Sigmoid colon (tissue), 4 donors: ENCODE results near the gene ZNF594.

Source experiments
- CTCF ChIP-seq, 4 experiments: fragments of 450-650 bp in 3 of 4; fragments of 200-600 bp in 1 of 4; IDR thresholded peaks; one replicate each; pipeline ENCODE4 v1.5.1; 2016 to 2019; ENCODE audit warnings: antibody characterized with exemption in 4 of 4, mild to moderate bottlenecking in 3 of 4, moderate library complexity in 2 of 4
- POLR2AphosphoS5 ChIP-seq, 4 donors: sonication (generic); formaldehyde crosslinking; IDR thresholded peaks; one replicate each; pipeline ENCODE4 v1.6.1; 2017; ENCODE audit warnings: antibody characterized with exemption in 4 of 4

GRCh38 chr17:5219536-5219935 is 27.9 kb upstream of the ZNF594 start:
- TF ChIP-seq CTCF (IDR thresholded peaks at IDR 0.05): no peak
- no peak for TF ChIP-seq POLR2AphosphoS5 (IDR thresholded peaks at IDR 0.05)
